ENCODE results near the gene MRPL12.

GRCh38 chr17:81708739-81709185 lies 5.6 kb downstream of the MRPL12 start:
- TF ChIP-seq CTCF (IDR thresholded peaks at IDR 0.05), result no peak
- TF ChIP-seq POLR2A (IDR thresholded peaks at IDR 0.05), result no peak
